RPMI8226 (cell line): ENCODE measurements around the gene LCP2.

Source experiments
- DNase-seq: peaks from one replicate; pipeline ENCODE4 v3.0.0-alpha.2; 2015

Gene LCP2

DNA sequence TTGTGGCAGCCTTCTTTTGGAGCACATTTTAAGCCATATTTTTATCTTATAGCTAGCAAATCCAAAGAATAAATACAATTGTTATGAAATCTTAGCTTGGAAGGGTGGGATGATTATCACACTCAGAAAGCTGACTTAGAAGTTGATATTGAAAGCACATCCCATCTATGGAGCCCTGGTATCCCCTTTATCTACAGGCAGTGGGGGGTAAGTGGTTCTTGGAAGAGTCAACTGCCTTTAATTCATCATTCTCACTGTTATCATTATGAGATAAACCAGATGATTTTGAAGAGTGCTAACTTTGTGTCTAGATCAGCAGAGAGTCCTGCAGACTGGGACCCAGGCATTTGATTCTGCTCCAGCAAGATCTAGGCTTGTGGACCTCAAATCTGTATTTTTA is 3.0 kb downstream of the LCP2 start:
- DNase-seq, result no peak

DNA sequence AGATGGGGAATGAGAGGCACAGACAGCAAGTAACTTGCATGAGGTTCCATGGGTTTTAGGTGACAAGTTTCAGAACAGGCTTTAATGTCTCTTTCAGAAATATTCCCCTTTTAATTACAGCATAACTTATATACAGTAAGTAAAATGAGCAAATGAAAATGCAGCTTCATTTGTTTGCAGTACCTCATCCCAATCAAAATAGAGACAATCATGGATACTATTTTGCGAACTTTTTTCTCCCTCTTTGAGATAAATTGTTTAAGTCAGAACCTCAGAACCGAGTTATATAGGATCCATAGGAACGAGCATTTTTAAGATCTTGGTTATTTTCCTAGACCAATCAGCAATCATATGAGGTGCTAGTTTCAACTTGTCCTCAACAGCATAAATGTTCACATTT is 3.5 kb downstream of the LCP2 start:
- DNase-seq, result no peak

DNA sequence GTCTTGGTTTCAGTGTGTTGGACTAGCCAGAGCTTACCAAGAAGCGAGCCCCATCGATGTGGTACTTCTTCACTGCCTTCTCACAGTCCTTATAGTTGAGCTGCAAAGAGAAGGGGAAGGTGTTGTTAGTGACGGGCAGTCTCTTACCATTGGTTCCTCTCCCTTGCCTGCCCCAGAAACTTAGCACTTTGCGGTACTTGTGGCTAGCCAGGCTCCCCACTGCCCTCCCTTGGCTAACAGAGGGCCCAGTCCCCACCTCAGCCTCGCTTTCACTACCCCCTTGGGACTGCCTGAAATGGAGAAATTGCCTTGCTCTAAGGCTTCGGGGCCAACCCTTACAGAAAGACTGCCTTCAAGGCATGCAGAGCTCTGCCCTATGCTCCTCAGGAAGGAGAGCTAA is 4.3 kb downstream of the LCP2 start:
- no peak for DNase-seq

DNA sequence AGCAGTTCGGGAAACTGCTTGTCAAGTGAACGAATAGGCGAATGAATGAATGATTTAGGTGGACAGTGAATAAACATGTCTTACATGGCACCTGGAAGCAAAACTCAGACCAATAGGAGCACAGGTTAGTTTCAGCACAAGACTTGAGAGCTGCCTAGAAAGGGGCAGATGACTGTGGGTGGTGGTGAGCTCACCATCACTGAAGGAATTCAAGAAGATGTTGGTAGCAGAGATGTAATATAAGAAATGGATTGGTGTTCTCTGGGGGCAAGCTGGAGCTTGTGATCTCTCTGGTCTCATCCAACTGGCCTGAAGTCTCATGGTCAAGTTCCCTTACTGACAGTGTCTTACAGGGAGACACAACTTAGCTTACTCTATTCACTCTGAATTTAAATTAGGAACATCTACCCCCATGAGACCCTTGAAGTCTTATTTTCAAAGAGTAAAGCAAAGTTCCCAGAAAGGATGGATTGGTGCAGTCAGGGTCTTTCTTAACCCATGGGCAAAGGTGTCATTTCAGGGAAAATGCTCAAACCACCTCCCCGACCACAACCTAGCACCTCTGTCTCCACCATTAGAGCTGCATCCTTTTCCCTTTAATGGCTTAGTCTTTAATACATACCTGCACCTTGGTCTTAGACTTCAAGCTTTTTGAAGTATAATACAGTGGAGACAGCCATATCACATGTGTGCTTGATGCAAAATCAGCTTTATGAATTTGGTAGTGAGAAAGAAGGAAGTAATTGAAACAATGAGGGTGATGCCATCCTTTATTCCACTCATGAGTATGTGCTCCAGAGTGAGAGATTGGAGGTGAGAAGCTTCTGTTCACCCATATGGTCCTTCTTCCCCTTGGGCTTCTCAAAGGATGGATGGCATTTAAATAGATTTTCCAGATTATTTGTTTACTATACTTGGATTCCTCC is 5.1 kb downstream of the LCP2 start:
- DNase-seq, result no peak

DNA sequence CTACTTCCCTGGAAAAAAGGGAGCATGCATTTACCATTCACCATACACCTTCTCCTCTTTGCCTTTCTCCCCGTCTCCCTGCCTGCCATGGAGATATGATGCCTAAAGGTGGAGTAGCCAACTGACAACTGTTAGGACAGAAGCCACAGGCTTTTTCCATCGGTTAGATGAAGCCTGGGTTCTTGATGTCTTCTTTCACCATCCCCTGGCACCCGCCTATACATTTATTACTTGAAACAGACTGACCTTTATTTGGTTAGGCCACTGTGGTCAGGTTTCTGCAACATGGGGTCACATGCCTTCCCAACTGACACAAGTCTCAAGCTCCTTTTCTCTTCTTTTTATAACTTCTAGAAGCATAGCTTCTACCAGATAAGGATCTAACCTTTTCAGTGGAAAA is 7.1 kb downstream of the LCP2 start:
- DNase-seq, result no peak

DNA sequence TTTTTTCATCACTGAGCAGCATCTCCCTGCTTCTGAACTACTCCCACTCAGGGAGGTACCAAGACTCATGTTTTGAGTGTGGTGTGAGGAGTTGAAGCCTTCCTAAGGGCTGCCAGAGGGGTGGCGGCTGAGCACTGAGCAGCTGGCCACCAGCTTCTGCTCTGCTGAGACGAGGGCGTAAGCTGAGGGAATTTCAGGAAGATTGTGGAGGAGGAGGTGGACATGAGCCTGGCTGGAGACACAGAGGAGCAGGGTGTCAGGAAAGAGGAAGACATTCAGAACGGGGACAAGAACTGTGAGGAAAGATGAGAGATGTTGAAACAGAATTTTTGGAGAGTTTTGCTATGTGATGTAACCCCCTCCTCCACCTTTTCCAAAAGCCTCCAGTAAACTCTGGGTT is 7.8 kb downstream of the LCP2 start:
- no peak for DNase-seq

DNA sequence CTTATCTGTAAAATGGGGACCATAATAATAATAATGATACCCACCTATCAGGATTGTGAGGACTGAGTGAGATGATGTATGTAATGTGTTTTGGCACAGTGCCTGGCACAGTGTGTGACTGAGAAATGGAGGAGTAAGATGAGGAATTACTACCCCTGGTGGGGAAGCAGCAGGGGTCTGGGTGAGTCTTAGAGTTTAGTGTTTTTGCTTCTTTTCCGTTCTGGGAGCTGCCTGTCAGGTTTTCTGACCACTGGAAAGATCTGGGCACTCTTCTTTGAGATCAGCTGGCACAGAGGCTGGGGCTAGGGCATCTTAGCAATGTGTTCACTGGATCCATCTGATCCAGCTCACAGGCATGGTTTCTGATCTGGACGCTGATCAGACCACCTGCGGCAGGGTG is 8.5 kb downstream of the LCP2 start:
- DNase-seq, result no peak

DNA sequence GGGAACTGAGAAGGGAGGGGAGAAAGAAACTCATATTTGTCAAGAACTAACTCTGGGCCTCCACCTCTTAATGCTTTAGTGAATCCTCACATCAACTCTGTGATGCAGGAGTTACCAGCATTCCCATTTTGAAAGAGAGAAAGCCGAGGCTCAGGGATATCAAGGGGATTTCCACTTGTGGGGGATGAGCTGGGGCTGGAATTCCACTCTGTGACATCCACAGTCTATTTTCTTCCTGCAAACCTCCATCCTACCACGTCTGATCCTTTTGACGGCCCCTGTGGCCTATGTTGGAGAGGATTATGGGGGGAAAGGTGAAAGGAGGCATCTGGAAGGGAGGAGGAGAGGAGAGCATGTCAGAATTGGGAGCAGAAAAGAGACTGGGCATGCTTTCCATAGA is 9.0 kb downstream of the LCP2 start:
- no peak for DNase-seq

DNA sequence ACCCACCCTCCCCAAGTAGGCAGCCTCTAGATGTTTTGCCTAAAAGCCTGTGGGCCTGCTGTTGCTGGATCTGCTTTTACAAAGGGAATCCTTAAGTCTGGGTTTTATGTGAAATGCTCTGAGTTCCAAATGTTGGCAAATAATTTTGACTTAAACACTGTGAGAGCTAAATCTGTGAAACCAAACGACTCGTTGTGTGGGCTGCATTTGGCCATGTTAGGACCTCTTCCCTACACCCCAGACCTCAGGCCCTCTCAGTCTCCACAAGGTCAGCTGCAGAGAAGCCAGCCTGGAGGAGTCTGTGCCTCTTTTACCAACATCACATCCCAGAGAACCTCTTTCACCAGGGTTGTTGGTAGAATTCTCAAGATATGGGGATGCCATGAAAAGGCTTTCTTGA is 9.4 kb downstream of the LCP2 start:
- DNase-seq, result no peak

DNA sequence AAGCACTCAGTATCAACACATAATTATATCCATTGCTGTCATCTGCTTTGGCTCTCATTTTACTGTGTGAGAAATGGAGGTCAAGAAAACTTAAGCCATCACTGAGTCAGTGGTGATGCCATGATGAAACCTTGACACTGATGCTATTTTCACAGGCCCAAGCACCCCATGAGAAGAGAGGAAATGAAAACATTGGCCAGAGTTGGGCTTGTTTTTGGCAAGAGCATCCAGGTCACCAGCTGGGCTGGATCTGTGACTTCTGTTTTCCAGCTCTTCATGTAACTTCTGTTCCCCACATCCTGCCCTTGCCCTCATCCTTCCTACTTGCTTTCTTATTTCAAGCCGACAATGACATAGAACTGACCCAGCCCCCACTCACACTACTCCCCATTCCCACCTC is 10.0 kb downstream of the LCP2 start:
- peak; percentile 11 for DNase-seq

DNA sequence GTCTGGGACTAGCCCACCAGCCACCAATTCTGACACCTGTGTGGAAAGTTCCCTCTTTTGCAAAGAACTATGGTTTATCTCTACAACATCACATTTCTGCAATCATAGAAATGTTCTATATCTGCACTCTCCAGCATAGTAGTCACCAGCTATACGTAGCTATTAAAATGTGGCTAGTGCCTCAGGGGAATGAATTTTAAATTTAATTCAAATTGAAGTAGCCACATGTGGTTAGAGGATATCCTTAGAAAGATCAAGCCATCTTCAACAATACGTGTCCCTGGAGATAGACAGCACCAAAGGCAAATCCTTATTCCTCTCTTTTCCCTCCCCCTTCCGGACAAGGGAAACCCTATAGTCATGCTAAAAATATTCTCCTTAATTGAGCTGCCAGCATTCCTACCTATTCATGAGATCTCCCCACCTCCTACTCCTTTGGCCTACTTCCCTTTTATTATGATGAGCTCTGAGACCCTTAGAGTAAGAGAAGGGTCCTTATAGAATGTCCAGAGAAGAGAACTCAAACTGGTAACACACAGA is 11.1 kb downstream of the LCP2 start:
- DNase-seq, result no peak

DNA sequence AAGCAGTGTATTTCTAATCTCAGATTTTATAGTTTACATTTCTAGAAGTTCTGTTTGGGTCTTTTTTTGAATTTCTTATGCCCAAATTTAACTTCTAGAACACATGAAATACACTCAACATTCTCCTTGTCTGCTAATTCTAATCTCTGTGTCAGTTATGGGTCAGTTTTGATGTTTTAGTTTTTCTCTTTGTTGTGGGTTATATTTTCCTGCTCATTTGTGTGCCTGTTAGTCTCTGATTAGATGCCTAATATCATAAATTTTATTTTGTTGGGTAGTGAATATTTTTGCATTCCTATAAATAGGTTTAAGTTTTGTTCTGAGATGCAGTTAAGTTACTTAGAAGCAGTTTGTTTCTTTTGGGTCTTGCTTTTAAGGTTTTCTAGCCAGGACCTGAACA is 12.4 kb downstream of the LCP2 start:
- no peak for DNase-seq

DNA sequence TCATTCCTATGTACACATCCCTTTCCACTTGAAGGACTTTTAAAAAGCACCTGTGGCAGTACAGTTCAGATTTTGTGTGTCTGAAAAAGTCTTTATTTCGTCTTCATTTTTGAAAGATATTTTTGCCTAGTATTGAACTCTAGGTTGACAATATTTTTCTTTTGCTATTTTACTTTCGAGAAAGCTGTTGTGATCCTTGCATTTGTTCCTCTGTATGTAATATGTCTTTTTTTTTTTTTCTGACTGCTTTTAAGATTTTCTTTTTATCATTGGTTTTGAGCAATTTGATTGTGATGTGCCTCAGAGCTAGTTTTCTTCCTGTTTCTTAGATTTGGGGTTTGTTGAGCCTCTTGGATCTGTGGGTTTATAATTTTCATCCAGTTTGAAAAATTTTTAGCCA is 13.3 kb downstream of the LCP2 start:
- DNase-seq, result no peak

DNA sequence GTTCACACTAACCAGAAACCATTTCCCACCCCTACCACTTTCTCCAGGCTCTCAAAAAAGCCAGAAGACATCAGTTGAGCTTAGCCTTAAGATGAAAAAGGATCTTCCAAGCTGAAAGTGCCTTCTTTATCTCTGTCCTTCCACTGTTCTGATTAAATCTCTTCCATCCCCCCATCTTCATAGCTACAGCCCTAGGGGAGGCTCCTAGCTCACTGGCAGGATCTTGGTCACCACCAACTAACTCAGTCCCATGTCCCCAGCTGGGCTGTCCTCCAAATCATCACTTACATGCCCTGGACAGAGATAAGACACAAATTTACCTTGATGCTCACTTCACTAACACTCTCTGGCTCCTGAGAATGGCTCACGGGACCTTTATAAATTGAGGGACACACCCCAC is 14.3 kb downstream of the LCP2 start:
- DNase-seq, result no peak

DNA sequence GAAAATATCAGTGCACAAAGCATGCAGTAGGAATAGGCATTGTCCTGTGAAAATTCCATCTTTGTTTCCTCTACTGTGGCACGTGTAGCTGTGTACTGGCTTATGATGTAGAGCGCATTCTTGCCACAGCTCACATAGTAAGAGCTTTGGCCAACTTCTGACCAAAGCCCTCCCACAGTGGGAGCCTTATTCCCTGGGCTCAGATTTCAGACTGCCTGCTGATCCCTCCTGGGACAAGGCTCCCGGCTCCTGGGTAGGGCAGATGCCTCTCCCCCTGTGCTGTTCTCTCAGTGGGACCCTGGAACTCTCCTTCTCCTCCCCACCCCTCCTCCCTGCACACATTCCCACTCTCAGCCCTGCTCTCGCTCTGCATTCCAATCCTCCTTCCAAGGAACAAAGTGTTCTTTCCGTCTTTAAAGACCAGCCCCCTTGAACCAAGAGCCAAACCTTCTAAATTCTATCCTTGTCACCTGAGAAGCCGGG is 17.5 kb downstream of the LCP2 start:
- no peak for DNase-seq

DNA sequence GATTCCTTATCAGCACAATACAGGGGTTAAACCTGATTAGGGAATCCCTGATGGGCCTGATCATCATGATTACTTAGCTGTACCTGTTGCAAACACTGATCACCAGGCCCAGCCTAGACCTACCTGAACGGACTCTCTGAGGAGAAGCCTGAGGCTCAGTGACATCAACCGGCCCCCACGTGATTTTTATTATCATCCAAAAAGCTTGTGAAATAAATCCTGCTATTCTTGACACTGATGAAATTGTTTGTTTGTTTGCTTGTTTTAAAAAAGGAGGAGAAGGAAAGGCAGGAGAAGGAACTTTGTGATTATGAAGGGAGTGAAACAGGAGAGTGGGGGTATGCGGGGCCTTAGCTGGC is 18.1 kb downstream of the LCP2 start:
- no peak for DNase-seq

DNA sequence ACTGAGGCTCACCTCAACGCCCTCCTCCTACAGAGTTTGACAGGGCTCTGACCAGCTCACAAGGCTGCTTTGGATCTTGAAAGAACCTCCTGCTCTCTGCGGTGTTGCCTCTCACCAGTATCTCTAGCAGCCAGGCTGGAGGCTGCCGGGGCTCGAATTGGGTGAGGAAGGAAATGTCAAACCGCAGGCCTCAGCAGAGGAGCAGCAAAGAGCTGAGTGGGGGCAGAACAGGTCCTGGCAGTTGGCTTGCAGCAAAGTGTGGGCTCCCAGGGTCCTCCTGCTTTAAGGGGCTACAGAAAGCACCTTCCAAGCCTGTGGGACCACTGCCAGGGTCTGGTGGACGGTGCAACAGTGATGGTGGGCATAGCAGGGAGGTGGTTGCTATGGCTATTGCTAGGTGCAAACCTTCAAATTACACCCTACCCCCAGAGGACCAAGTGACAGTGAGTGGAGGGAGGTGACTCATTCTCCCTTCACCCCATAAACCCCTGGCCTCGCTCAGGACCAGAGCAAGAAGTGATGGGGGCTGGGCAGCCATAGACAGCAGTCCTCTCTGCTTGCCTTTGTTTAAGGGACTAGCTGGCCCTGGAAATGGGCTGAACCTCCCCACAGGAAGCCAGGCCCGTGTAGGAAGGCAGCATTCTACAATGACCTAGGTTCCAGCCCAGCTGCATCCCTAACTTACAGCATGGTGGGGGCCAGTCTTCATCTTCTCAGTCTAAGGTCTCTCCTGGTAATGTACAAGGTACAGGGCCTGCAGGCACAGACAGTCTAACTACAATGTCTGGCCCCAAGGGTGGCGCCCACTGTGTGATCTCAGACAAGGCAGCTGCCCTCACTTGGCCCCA is 18.7 kb downstream of the LCP2 start:
- DNase-seq, result peak; percentile 87

DNA sequence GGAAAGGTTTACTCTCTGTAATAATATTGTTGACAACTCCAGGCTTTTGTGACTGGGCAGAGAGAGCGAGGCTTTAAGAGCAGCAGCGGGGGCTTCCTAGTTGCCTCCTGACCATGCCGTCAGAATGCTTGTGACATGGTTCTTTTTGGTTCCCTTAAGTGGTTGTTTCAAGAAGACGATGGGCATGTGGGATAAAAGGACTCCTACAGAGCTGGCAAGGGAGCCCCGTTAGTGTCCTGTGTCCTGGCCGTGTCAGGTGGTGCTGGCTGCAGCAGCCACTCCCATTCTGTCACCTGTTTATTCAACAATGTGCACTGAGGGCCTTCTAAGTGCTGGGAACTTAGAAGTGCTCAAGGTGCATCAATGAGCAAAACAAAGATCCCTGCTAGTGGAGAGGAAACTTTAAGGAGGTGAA is 19.7 kb downstream of the LCP2 start:
- DNase-seq, result peak; percentile 60

DNA sequence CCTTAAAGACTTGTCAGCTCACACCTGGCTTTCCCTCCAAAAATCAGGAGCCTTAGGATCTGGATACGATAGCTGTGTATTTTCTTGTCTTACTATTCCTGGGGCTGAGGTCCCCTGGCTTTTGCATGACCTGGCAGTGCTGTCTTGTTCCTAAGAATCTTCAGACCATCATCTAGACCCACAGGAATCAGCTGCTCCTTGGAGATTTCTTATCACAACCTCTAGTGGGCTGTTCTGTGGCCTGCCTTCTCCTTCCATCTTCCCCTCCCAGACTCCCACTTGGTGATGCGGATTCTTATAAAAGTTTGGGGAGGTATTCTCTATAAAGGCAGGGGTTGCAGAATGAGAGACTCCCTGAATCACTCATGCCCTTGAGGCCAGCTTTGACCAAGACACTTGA is 21.4 kb downstream of the LCP2 start:
- DNase-seq, result no peak

DNA sequence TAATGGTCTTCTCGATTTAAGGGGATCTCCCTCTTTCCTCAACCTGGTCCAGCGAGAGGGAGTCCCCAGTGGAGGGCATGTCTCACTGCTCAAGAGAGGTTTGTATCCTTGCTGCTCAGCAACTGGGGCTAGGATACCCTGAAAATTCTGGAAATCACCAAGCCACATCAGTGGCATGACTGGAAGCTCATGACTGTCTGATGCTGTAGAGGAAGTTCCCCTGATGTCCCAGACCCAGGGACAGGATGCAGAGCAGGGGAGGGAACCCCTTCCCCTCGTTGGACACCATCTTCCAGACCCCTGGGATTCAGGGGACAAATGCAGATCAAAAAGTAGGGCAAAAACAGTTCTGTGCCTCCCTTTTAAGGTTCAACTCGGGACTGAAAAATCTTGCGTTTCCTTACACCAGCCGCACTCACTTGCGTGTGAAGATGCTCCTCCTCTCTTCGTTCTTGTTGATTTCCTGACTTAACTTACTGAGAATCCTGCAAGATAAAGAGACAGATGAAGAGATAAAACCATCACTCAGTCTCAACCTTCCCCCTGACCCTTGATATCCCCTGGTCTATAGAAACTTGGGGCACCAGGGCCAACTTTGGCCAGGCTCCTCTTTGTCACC is 22.1 kb downstream of the LCP2 start:
- no peak for DNase-seq

DNA sequence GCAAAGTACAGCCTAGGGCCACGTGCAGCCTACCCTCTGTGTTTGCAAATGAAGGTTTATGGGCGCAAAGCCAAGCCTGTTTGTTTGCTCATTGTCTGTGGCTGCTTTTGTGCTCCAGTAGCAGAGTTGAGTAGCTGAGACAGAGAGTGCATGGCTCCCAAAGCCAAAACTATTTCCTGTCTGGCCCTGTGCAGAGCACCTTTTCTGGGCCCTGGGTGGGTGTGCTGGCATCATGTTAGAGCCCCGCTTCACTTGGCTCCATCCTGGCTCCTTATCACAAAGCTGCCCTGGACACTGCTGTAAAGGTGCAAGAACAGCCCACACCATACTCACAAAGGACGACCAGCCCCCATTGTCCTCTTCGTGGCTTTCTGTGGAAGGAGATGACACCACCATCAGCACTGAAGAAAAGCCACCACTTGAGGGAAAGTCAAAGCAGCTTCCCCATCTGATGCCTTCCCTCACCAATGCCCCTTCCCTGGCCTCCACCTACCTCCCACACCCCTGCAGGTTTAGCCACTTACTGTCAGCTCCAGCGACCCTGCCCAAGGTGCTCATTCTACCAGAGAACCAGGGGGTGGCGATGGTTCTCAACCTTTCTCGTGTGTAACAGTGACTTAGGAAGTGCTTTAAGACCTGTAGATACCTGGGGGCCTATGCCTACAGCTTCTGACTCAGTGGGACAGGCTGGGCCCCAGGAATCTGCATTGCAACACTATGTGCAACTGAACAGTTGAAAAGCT is 23.4 kb downstream of the LCP2 start:
- DNase-seq, result peak; percentile 62

DNA sequence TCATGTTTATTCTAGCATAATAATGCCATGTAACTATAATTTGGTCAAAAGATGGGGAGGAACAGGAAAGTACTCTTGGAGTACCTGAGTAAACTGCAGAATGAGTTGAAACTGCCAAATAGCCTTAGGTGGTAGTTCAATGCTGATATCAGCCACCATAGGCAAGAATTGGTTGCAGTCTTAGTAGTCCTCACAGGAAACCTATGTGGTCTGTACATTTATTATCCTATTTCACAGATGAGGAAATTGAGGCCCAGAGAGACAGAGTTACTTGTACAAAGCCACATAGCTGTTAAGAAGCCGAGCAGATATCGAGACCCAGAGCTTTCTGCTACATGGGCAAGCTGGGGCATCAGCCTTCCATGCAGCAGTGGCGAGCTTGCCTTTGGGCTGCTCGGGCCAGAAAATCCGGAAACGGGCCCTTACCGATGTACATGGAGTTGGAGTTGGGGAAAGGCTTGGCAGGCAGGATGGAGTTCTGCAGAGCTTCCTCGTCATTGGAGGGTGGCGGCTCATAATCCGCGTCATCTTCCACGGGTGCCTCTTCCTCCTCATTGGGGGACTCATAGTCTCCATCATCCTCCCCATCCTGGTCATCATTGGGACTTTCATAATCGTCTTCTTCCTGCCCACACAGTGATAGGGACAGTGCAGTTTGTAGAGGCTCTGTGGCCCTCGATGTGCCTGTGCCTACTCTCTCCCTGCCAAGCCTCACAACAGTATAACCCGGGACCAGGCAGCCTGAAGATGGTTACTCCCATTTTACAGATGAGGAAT is 27.1 kb downstream of the LCP2 start:
- no peak for DNase-seq
